Middle frontal gyrus (tissue), 1 donor: Measurements from ENCODE around the gene WDR70.

Experiments
- DNase-seq: peaks from one replicate; pipeline ENCODE4 v3.0.0-alpha.2; 2015; ENCODE audit warnings: low spot score; ENCODE audit errors: extremely low spot score

WDR70 gene

GRCh38 chr5:37721447-37721871 lies 342.3 kb downstream of the WDR70 start:
- no peak for DNase-seq

- DNase-seq, result no peak
These were observed 343.4 kb downstream of the WDR70 start for GRCh38 chr5:37722236-37723161.

- DNase-seq, result no peak
These were observed 344.2 kb downstream of the WDR70 start for GRCh38 chr5:37723162-37723961.

GRCh38 chr5:37724395-37725125 lies 345.4 kb downstream of the WDR70 start:
- DNase-seq, result no peak

GRCh38 chr5:37725185-37725584 lies 346.1 kb downstream of the WDR70 start:
- DNase-seq, result no peak

- no peak for DNase-seq
These were observed 348.1 kb downstream of the WDR70 start for GRCh38 chr5:37727238-37727637.

- DNase-seq, result no peak
These were observed 351.9 kb downstream of the WDR70 start for GRCh38 chr5:37730896-37731455.

- DNase-seq, result no peak
These were observed 355.0 kb downstream of the WDR70 start for GRCh38 chr5:37734114-37734513.

GRCh38 chr5:37735649-37736347 lies 356.7 kb downstream of the WDR70 start:
- DNase-seq, result no peak

GRCh38 chr5:37736397-37736796 lies 357.3 kb downstream of the WDR70 start:
- no peak for DNase-seq

GRCh38 chr5:37737326-37738056 lies 358.4 kb downstream of the WDR70 start:
- DNase-seq, result no peak

GRCh38 chr5:37738057-37738691 lies 359.1 kb downstream of the WDR70 start:
- no peak for DNase-seq

GRCh38 chr5:37738865-37739488 lies 359.9 kb downstream of the WDR70 start:
- DNase-seq, result no peak

- DNase-seq, result no peak
These were observed 360.7 kb downstream of the WDR70 start for GRCh38 chr5:37739817-37740261.

- no peak for DNase-seq
These were observed 361.4 kb downstream of the WDR70 start for GRCh38 chr5:37740331-37741066.

- DNase-seq, result no peak
These were observed 363.0 kb downstream of the WDR70 start for GRCh38 chr5:37742111-37742510.

GRCh38 chr5:37751227-37751626 lies 372.1 kb downstream of the WDR70 start:
- no peak for DNase-seq

- no peak for DNase-seq
These were observed 375.9 kb downstream of the WDR70 start for GRCh38 chr5:37754976-37755375.
